Esophagus muscularis mucosa (tissue), 4 donors: ENCODE results near the gene FAHD2A. TPM values are rescaled to one million over a fixed set of nuclear protein-coding genes. Genes with fewer than 3 reads are reported as not detected.
"Not testable (repeated sequence)": the region's sequence is repeated elsewhere in the genome, so short reads cannot be mapped to it uniquely, and the experiment has no call there.

Source experiments
- DNase-seq: peaks from one replicate; pipeline ENCODE4 v3.0.0-alpha.2; 2017; ENCODE audit errors: extremely low spot score
- H3K27ac ChIP-seq, 4 donors: fragments of 200-600 bp; sonication (generic); replicated peaks in 1 of 4; 1 replicate in 3 of 4; 2 replicates in 1 of 4; pipeline ENCODE4 v1.5.1; 2016 to 2019; ENCODE audit warnings: mild to moderate bottlenecking in 1 of 4
- H3K27me3 ChIP-seq, 4 donors: fragments of 200-600 bp; sonication (generic); one replicate each; pipeline versions ENCODE4 v1.5.1 to v1.6.0; 2016 to 2019
- H3K36me3 ChIP-seq, 4 donors: fragments of 200-600 bp; sonication (generic); one replicate each; pipeline ENCODE4 v1.5.1; 2016 to 2019
- H3K4me1 ChIP-seq, 4 donors: fragments of 200-600 bp; sonication (generic); one replicate each; pipeline ENCODE4 v1.5.1; 2016 to 2019
- H3K4me3 ChIP-seq, 4 donors: fragments of 200-600 bp; sonication (generic); 1 replicate in 2 of 4; 2 replicates in 2 of 4; pipeline ENCODE4 v1.5.1; 2016 to 2019; ENCODE audit warnings: mild to moderate bottlenecking in 4 of 4, moderate library complexity in 1 of 4
- H3K9me3 ChIP-seq, 4 donors: fragments of 200-600 bp; sonication (generic); 1 replicate in 3 of 4; 2 replicates in 1 of 4; pipeline ENCODE4 v1.5.1; 2016 to 2019
- CTCF ChIP-seq, 3 experiments: fragments of 200-600 bp in 2 of 3; fragments of 450-650 bp in 1 of 3; sonication (generic) in 2 of 3; IDR thresholded peaks; one replicate each; pipeline ENCODE4 v1.5.1; 2017 to 2019; ENCODE audit warnings: antibody characterized with exemption in 3 of 3, mild to moderate bottlenecking in 2 of 3, moderate library complexity in 1 of 3
- EP300 ChIP-seq: sonication (generic); formaldehyde crosslinking; IDR thresholded peaks from one replicate; pipeline ENCODE4 v1.6.1; 2017; ENCODE audit warnings: antibody characterized with exemption
- POLR2A ChIP-seq: fragments of 450-650 bp; IDR thresholded peaks from one replicate; pipeline ENCODE4 v1.6.1; 2017; ENCODE audit warnings: antibody characterized with exemption, moderate library complexity, mild to moderate bottlenecking, low read depth
- POLR2AphosphoS5 ChIP-seq, 2 donors: sonication (generic); formaldehyde crosslinking; IDR thresholded peaks; one replicate each; pipeline ENCODE4 v1.6.1; 2017; ENCODE audit warnings: antibody characterized with exemption in 2 of 2
- WGBS: methylation state at CpG from one replicate; pipeline ENCODE4 v1.1.5; 2018; 5-methylcytosine and 5-hydroxymethylcytosine counted together
- intact Hi-C: fragments of 100-400 bp; cut with DNase I; formaldehyde crosslinking; loops from one replicate; pipeline ENCODE4 v1.15.1; 2023
- total RNA-seq, 4 donors: library from RNA; depleted of rRNA; stranded (reverse); fragments of >200 nt; gene quantifications; one replicate each; pipeline versions ENCODE4 v1.1.0 to v1.2.1, GENCODE V29; 2016

Gene FAHD2A
- total RNA-seq, 4 donors from 2014 or later: 11.2 to 20.0 (median 16.5) TPM

- no peak for DNase-seq
- Histone ChIP-seq H3K36me3 (peaks cover 0 to 1% (median 0%) of the 10 kb centered on the region in 4 donors), H3K9me3 (no peaks in the 10 kb centered on the region), H3K4me1 (peaks cover 16 to 31% (median 28%) of the 10 kb centered on the region in 4 donors), H3K4me3 (peak overlapping the region; percentile 68 to 93 (median 84)), H3K27ac (no peak overlapping the region), H3K27me3 (no peaks in the 10 kb centered on the region)
- WGBS: 84% methylated on average over 9 of the region's 9 CpGs
- intact Hi-C loops: loop anchor here (5.0 kb wide), 1 partner anchor 54 kb away; no protein-coding TSS in a partner anchor
- TF ChIP-seq CTCF (IDR thresholded peaks at IDR 0.05): no peak
- no peak for TF ChIP-seq EP300
- TF ChIP-seq POLR2AphosphoS5 (IDR thresholded peaks at IDR 0.05): no peak
- no peak for TF ChIP-seq POLR2A
Observed at GRCh38 chr2:95401480-95401879, 1.0 kb upstream of the FAHD2A start.

DNA sequence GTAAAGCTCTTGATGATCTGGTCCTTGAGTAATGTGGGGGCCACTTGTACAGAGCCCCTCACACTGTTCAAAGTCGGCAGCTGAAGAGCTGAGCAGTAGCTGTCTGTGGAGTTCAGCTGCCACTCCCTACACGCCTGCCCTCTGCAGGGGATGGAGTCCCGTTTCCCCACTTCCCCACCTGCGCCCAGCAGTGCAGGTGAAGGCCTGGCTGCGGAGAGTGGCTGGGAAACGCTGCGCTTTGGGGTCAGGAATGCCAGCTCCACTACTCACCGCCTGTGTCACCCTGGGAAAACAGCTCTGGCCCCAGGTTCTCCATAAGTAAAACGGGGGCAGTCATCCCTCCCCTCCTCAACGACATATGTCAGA is 521 bp upstream of the FAHD2A start:
- not testable (repeated sequence) for H3K36me3 ChIP-seq, DNase-seq, H3K9me3 ChIP-seq, H3K27me3 ChIP-seq
- WGBS: 0% methylated on average over 3 of the region's 10 CpGs
- H3K4me1 ChIP-seq: peaks cover 16 to 31% (median 28%) of the 10 kb centered on the region in 4 donors
- peak overlapping the region; percentile 68 to 93 (median 84) for H3K4me3 ChIP-seq
- intact Hi-C loops: loop anchor here (5.0 kb wide), 1 partner anchor 55 kb away; no protein-coding TSS in a partner anchor
- H3K27ac ChIP-seq: peak overlapping the region; percentile 82 to 88 (median 86)

DNA sequence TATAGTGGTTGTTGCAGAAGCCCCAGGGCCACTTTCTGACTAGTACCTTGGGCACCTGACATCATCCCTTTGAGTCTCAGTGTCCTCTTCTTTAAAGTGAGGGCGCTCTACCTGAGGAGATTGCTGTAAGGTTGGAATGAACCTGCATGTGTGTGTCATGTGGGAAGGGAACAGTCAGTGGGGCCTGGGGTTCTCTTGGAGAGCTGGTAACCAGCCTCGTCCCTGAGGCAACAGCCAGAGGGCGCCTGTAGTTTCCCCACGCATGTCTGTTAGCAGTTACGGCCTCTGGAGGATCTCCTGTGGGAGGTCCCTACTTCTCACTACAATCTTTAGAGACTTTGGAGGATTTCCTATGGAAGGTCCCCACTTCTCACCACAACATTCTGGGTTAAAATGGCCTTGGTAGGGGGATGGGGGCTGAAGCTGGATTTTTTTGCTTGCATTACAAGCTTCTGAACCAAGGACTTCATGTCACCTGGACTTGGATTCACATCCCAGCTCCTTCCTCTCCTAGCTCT is 755 bp downstream of the FAHD2A start:
- H3K4me3 ChIP-seq: peak overlapping the region; percentile 68 to 93 (median 84)
- peaks cover 0 to 11% (median 4%) of the 10 kb centered on the region in 4 donors for H3K36me3 ChIP-seq
- not testable (repeated sequence) for H3K9me3 ChIP-seq, DNase-seq, H3K27me3 ChIP-seq
- TF ChIP-seq CTCF (IDR thresholded peaks at IDR 0.05): peak; percentile 36 to 41 (median 40)
- 3% methylated on average over 5 of the region's 5 CpGs for WGBS
- peaks cover 16 to 31% (median 28%) of the 10 kb centered on the region in 4 donors for H3K4me1 ChIP-seq
- intact Hi-C loops: loop anchor here (5.0 kb wide), 1 partner anchor 56 kb away; no protein-coding TSS in a partner anchor
- peak overlapping the region; percentile 82 to 88 (median 86) for H3K27ac ChIP-seq

GRCh38 chr2:95403824-95404223 is 1.3 kb downstream of the FAHD2A start:
- 79% methylated on average over 5 of the region's 5 CpGs for WGBS
- intact Hi-C loops: loop anchor here (5.0 kb wide), 1 partner anchor 57 kb away; no protein-coding TSS in a partner anchor

DNA sequence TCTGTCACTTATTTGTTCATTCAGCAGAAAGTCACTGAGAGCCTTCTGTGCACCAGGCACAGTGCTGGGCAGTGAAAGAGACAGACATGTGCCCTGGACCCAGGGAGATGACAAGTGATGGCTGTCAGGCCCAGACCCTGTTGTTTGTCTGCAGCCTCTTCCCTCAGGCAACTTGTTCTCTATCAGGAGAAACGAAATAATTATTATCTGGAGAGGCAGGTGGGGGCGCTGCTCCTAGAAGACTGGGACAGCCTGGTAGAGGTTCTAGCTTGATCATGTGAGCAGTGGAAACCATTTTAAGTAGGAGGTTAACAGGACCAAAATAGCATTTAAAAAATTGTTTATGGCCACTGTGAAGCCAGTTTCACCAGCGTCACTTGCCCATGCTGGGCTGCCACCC is 2.2 kb downstream of the FAHD2A start:
- WGBS: 84% methylated on average over 3 of the region's 3 CpGs
- not testable (repeated sequence) for H3K27me3 ChIP-seq, H3K4me3 ChIP-seq, DNase-seq, H3K27ac ChIP-seq, H3K9me3 ChIP-seq
- Histone ChIP-seq H3K36me3 (peaks cover 0 to 21% (median 5%) of the 10 kb centered on the region in 4 donors), H3K4me1 (peaks cover 16 to 31% (median 28%) of the 10 kb centered on the region in 4 donors)
- intact Hi-C loops: loop anchor here (5.0 kb wide), 2 partner anchors 57 to 318 kb away; no protein-coding TSS in a partner anchor

More at GRCh38 chr2:95403824-95404223, 1.3 kb downstream of the FAHD2A start:
- not testable (repeated sequence) for H3K9me3 ChIP-seq, DNase-seq, H3K27me3 ChIP-seq, H3K27ac ChIP-seq
- Histone ChIP-seq H3K4me3 (peak overlapping the region in 3 of 4 donors; percentile 68 to 92 (median 75)), H3K4me1 (peaks cover 16 to 31% (median 28%) of the 10 kb centered on the region in 4 donors), H3K36me3 (peaks cover 0 to 15% (median 5%) of the 10 kb centered on the region in 4 donors)

- peaks cover 0 to 37% (median 19%) of the 10 kb centered on the region in 4 donors for H3K36me3 ChIP-seq
- H3K4me1 ChIP-seq, H3K27ac ChIP-seq, intact Hi-C loops, DNase-seq, H3K27me3 ChIP-seq, H3K4me3 ChIP-seq, H3K9me3 ChIP-seq: not testable (repeated sequence)
- 97% methylated on average over 5 of the region's 5 CpGs for WGBS
Observed at GRCh38 chr2:95411239-95411638, 8.7 kb downstream of the FAHD2A start.
